DND-41 (cell line): Measurements from ENCODE around the gene MKNK2.

Experiments
- CTCF ChIP-seq: IDR thresholded peaks from 2 replicates; pipeline ENCODE4 v1.5.1; 2012; ENCODE audit warnings: borderline replicate concordance, low read length, moderate library complexity, mild to moderate bottlenecking; ENCODE audit not compliant: poor library complexity, severe bottlenecking; ENCODE audit errors: extremely low read depth
- EZH2 ChIP-seq: IDR thresholded peaks from 3 replicates; pipeline ENCODE4 v1.6.1; 2012; ENCODE audit warnings: borderline replicate concordance, low read depth, mild to moderate bottlenecking, moderate library complexity, low read length, inconsistent platforms; ENCODE audit not compliant: severe bottlenecking

- no peak for TF ChIP-seq CTCF
- TF ChIP-seq EZH2 = no peak
Measured at GRCh38 chr19:2041433-2041682, 9.7 kb downstream of the MKNK2 start.
